Activated CD4-positive, CD25-positive, alpha-beta regulatory T cell (primary cell): ENCODE results near the gene UGT2A1.

Source experiments
- DNase-seq, 4 experiments: peaks; one replicate each; lab custom pipeline; 2025; lab: John Stamatoyannopoulos, UW

UGT2A1 gene

DNA sequence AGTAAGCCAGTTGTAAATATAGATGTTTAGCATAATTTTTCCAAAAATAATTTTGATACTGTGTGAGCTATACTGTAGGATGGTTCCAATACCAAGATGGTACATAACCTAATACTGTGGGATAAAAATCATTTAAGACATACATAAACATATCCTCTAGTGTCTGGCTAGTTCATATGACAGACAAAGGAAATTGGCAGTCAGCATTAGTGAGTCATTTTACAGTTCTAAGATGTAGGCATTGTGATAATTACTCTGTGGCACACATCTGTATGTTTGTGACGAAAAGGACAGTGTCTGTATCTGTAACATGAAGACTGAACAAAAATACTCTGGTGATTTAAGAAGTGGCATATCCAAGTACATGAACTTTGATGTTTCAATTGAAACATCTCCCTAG lies 63.2 kb downstream of the UGT2A1 start:
- DNase-seq, result no peak

DNA sequence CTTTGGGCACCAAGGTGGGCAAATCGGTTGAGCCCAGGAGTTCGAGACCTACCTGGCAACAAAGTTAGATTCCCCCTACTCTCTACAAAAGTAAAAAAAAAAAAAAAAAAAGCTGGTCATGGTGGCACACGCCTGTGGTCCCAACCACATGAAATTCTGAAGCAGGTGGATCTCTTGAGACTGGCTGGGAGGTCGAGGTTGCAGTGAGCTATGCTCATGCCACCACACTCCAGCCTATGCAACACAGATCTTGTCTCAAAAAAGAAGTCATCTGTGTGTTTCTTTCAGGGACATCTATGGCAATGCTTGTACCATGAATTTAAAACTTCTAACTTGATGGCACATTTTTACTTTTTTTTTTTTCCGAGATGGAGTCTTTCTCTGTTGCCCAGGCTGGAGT lies 68.9 kb downstream of the UGT2A1 start:
- no peak for DNase-seq

DNA sequence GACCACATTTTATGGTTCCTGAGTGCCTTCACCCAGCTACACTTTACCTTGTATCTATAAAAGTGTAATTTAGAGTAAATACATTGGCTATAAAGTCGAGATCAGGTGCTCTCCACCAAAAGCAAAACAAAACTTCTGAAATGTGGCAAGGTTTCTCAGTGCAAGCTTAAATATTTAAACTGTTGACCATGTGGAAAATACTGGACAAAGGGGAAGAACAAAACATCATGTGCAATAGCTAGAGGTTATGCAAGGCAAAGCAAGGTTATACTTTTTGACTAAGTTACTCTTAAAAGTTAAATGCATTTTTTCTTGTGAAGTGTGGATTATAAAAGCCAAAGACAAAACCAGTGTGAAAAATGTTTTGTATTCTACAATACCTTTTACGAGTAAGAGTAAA lies 69.5 kb downstream of the UGT2A1 start:
- no peak for DNase-seq

DNA sequence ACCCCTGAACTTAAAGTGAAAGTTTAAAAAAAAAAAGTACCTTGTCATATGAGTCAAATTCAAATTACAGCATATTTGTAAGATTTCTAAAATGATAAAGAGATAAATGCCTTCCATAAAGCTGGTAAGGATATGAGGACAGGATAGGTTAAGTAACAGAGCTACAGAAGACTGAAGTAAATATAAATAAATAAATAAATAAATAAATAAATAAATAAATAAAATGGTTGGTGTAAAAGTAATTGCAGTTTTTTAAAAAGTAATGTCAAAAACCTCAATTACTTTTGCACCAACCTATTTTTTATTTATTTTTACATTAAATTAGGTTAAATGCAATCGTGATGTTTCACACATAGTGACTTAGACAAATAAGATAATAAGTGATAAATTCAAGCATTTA lies 75.8 kb downstream of the UGT2A1 start:
- DNase-seq, result no peak

DNA sequence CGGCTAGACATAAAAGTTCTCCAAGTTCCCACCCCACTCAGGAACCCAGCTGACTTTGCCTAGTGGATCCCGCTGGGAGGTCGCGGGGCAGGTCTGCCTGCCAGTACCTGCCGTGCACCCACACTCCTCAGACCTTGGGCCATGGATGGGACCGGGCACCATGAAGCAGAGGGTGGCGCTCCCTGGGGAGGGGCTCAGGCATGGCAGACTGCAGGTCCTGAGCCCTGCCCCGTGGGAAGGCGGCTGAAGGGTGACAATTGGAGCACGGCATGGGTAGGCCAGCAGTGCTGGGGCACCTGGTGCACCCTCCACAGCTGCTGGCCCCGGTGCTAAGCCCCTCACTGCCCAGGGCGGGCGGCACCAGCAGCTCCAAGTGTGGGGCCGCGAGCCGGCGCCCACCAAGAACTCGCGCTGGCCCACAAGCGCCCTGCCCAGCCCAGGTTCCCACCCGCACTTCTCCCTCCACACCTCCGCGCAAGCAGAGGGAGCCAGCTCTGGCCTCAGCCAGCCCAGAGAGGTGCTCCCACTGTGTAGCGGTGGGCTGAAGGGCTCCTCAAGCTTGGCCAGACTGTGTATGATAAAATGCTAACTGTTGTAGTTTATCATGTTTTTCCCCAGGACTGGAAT lies 76.7 kb downstream of the UGT2A1 start:
- no peak for DNase-seq

DNA sequence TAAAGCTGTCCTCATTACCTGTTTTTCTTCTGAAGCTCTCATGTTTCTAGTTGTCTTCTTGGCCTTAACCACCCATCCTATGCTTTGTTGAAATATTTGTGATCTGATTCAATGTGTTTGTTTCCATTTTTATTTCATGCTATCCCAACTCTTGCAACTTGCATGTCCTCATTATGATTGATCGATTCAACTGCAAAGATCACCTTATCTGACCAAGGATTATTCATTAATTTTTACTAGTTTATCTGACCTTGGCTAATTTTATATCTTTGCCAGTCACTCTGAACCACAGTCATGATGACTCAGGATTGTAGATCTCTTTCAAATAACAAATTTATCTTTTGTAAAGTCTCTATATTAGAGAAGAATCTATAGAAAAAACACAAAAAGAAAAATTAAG lies 84.3 kb downstream of the UGT2A1 start:
- DNase-seq, result no peak

DNA sequence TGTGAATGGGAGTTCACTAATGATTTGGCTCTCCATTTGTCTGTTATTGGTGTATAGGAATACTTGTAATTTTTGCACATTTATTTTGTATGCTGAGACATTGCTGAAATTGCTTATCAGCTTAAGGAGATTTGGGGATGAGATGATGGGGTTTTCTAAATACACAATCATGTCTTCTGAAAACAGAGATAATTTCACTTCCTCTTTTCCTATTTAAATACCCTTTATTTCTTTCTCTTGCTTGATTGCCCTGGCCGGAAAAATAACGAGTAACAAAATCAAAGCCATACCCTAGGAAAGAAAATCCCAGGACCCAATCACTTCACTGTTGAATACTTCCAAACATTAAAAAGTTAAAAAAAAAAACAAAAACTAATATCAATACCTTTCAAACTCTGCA lies 89.6 kb downstream of the UGT2A1 start:
- DNase-seq, result no peak

DNA sequence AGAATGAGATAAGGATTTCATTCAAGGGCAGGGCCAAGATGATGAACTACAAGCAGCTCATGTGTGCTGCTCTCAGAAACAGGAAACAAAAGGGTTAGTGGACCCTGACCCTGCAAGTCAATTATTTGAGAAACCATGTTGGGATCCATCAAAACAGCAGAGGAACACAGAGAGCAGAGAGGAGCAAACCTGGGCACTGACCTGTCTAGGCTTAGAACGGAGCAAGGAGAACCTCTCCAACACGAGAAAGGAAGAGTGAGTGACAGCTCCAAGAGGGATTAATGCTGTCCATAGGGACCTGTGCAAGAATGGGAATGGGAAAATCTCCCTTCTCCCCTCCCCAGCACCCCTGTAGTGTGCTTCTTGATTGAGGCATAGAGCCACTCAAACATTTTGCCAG lies 103.4 kb downstream of the UGT2A1 start:
- no peak for DNase-seq

DNA sequence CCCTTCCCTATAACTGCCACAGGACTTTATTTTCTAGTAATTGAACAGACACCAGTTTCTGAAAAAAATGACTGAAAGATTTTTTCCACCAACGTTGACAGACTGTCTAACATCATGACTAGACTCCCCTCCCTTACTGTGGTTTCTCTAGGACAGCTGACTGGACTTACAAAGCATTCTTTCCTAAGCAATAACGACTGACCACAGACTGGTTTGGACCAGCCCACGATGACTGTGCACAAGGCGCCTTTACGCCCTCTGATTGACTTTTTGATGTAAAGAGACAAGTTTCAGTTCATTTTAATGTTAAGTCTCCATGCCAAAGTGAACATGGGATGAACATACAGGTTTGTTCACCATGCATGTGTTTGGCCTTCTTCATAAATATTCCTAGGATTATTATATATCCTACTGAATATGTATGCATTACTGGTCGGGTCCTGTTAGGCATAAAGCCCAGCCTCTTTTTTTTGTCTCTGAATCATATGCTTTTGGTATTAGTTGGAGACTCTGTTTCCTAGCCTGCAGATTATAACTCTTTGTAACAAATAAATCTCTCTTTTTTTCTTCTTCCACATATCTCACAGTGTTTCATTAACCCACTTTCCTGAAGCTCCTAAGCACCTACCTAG lies 106.8 kb downstream of the UGT2A1 start:
- no peak for DNase-seq
